ENCODE measurements around the gene CALHM3. TPM values are rescaled to one million over a fixed set of nuclear protein-coding genes. Genes with fewer than 3 reads are reported as not detected.

CALHM3 gene
- total RNA-seq, 1 experiment from 2014 or later = 13.1 TPM

DNA sequence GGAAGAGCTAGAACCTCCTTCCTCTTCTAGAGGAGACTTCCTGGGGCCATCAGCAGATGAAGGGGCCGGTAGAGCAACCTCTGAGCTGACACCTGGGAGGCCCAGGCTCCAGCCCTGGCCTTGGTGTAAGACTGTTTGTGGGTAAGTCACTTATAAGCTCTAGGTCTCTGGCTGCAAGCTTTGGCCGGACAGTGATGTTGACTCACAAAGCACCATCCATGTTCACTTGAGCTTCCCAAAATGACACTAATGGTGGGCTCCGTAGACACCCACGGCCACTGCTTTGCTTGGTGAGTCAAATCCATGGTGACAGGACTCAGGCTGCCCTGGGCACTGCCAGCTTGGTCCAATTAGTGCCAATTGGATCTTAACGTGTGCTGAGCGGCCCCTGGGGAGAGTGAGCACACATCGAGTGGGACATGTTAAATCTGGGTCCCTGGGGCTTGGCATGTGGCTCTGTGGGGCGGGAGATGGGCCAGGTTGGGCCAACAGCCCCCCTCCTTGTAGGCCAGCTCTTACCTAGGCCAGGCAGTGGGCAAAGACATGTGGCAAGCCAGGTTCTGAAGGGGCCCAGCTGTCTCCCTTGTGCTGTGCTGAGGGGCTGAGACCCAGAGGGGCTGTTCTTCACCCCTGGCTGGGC is 31.1 kb upstream of the CALHM3 start:
- no TSS peak for BruUV-seq (replicated peaks)
- Histone ChIP-seq H3K27me3 (ENCODE audit: insufficient read depth, low read depth) (no peaks in the 10 kb centered on the region), H3K4me3 (no peak overlapping the region), H4K20me1 (ENCODE audit: insufficient read depth) (no peaks in the 10 kb centered on the region), H3K36me3 (ENCODE audit: low read depth) (no peaks in the 10 kb centered on the region), H3K4me1 (replicated peaks; ENCODE audit: insufficient read depth) (peaks cover 7% of the 10 kb centered on the region), H3F3A (ENCODE audit: insufficient read depth, low read depth) (peaks cover 1% of the 10 kb centered on the region; the same call in 1 of the 2 replicates), H2AFZ (no peak overlapping the region), H3K4me2 (no peak overlapping the region), H3K9me3 (ENCODE audit: insufficient read depth, low read depth) (no peaks in the 10 kb centered on the region), H3K79me2 (ENCODE audit: low read depth) (no peaks in the 10 kb centered on the region), H3K27ac (no peak overlapping the region), H3K9me2 (ENCODE audit: insufficient read depth) (no peaks in the 10 kb centered on the region)
- intact Hi-C loops (cut with micrococcal nuclease; ENCODE audit: unreplicated experiment) = no loop called here
- CTCF ChIA-PET = interaction anchor here (0.6 to 0.7 kb wide), 2 partner anchors 19 to 177 kb away, joined by 3 read pairs; no protein-coding TSS in a partner anchor
- POLR2A ChIA-PET (ENCODE audit: unreplicated experiment) = no interaction called here
- no peak for TF ChIP-seq CTCF (conservative IDR thresholded peaks at IDR 0.05)
- TF ChIP-seq EZH2 (IDR thresholded peaks at IDR 0.05; ENCODE audit: low read depth) = no peak
- no peak for DNase-seq

GRCh38 chr10:103507235-103508191 is 28.5 kb upstream of the CALHM3 start:
- no peaks in the 10 kb centered on the region for H3K9me2 ChIP-seq (ENCODE audit: insufficient read depth)
- H2AFZ ChIP-seq = no peak overlapping the region
- no peak for DNase-seq
- H3K4me3 ChIP-seq = no peak overlapping the region
- H3F3A ChIP-seq (ENCODE audit: insufficient read depth, low read depth) = peaks cover 14% of the 10 kb centered on the region
- no peaks in the 10 kb centered on the region for H3K36me3 ChIP-seq (ENCODE audit: low read depth)
- ChIA-PET POLR2A (ENCODE audit: unreplicated experiment) (no interaction called here), CTCF (no interaction called here)
- no peaks in the 10 kb centered on the region for H4K20me1 ChIP-seq (ENCODE audit: insufficient read depth)
- H3K27ac ChIP-seq = no peak overlapping the region
- H3K27me3 ChIP-seq (ENCODE audit: insufficient read depth, low read depth) = no peaks in the 10 kb centered on the region
- peaks cover 12% of the 10 kb centered on the region for H3K4me1 ChIP-seq (replicated peaks; ENCODE audit: insufficient read depth)
- no TSS peak for BruUV-seq (replicated peaks)
- no peaks in the 10 kb centered on the region for H3K79me2 ChIP-seq (ENCODE audit: low read depth)
- no peak overlapping the region for H3K4me2 ChIP-seq
- H3K9me3 ChIP-seq (ENCODE audit: insufficient read depth, low read depth) = no peaks in the 10 kb centered on the region
- intact Hi-C loops (cut with micrococcal nuclease; ENCODE audit: unreplicated experiment) = no loop called here
- TF ChIP-seq CTCF (conservative IDR thresholded peaks at IDR 0.05) (no peak), EZH2 (IDR thresholded peaks at IDR 0.05; ENCODE audit: low read depth) (no peak)

DNA sequence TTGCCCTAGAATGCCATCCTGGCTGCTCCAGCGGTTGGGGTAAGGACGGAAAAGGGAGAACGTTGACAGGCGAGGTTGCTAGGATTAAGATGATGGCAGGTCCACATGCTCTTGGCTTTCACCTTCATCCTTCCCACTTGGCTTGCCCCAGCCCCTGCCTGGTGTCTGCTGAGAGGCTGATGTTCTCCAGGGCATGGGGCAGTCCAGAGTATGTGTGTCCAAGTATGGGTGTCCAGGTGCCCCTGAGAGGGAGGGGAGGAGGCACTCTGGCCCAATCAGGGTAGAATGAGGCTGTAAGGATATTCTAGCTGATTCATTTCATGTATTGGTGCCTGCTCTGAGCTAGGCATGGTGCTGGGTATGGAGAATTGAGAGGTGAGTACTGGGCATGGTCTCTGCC is 27.0 kb upstream of the CALHM3 start:
- CTCF ChIA-PET = no interaction called here
- no peak for DNase-seq
- H3K4me2 ChIP-seq = no peak overlapping the region
- intact Hi-C loops (cut with micrococcal nuclease; ENCODE audit: unreplicated experiment) = no loop called here
- POLR2A ChIA-PET (ENCODE audit: unreplicated experiment) = no interaction called here
- no peaks in the 10 kb centered on the region for H3K9me3 ChIP-seq (ENCODE audit: insufficient read depth, low read depth)
- H3K79me2 ChIP-seq (ENCODE audit: low read depth) = no peaks in the 10 kb centered on the region
- TF ChIP-seq EZH2 (IDR thresholded peaks at IDR 0.05; ENCODE audit: low read depth) (no peak), CTCF (conservative IDR thresholded peaks at IDR 0.05) (no peak)
- BruUV-seq (replicated peaks) = no TSS peak
- peaks cover 14% of the 10 kb centered on the region for H3F3A ChIP-seq (ENCODE audit: insufficient read depth, low read depth)
- no peak overlapping the region for H3K27ac ChIP-seq
- no peak overlapping the region for H2AFZ ChIP-seq
- peaks cover 12% of the 10 kb centered on the region for H3K4me1 ChIP-seq (replicated peaks; ENCODE audit: insufficient read depth)
- no peaks in the 10 kb centered on the region for H3K36me3 ChIP-seq (ENCODE audit: low read depth)
- no peak overlapping the region for H3K4me3 ChIP-seq
- H3K9me2 ChIP-seq (ENCODE audit: insufficient read depth) = no peaks in the 10 kb centered on the region
- no peaks in the 10 kb centered on the region for H3K27me3 ChIP-seq (ENCODE audit: insufficient read depth, low read depth)
- H4K20me1 ChIP-seq (ENCODE audit: insufficient read depth) = no peaks in the 10 kb centered on the region

Measured in PC-9 (cell line).